ENCODE measurements around the gene ATP6V1F.

DNA sequence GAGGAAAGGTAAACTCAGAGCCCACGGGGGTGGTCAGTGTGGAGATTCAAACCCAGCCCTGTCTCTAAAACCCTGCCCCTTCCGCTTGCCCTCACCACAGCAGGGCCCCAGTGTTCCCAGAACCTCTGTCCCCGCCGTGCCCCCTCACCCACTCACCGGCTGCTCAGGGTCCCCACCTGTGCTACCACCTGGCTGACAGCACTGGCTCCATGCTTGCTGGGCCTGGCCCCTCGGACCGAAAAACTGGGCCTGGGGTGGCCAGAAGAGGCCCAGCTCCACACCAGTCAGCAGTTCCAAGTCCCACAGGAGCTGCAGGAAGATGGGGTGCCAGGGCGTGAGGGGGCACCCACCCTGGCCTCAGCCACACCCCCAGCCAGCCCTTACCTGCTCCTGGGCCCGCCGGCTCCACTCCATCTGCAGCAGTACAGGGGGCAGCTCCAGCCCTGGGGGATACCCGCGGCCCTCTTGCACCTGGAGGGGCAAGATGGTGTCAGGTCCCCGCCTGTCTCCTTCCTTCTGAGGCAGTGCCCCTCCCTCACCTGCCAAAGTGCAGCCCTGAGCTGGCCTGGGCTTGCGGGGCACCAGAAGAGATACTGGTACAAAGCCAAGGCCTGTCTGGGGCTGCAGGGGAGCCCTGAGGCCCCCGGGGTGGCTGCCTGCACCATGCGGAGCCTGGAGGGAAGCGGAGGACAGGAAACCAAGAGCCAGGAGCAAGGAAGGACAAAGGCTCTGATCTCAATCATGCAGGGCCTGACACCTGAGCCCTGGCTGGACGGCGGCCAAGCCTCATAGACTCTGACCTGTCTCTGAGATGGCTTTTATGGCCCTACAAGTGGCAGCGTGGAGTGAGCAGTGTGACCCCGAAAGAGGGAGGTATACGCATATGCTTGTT lies 11.7 kb downstream of the ATP6V1F start:
- TF ChIP-seq GATA3 (IDR thresholded peaks at IDR 0.05; ENCODE audit: low read depth, low read length), result no peak
- TF ChIP-seq GATA2 (IDR thresholded peaks at IDR 0.05; ENCODE audit: low read depth, low read length), result no peak

All from SH-SY5Y (cell line).